Gastroesophageal sphincter (tissue), 3 donors: ENCODE results near the gene VEPH1.

ENCODE experiments used
- CTCF ChIP-seq, 4 experiments: fragments of 200-600 bp in 2 of 4; fragments of 450-650 bp in 2 of 4; sonication (generic) in 1 of 4; IDR thresholded peaks; one replicate each; pipeline ENCODE4 v1.5.1; 2017 to 2019; ENCODE audit warnings: antibody characterized with exemption in 4 of 4, mild to moderate bottlenecking in 2 of 4, moderate library complexity in 2 of 4
- EP300 ChIP-seq: sonication (generic); formaldehyde crosslinking; IDR thresholded peaks from one replicate; pipeline ENCODE4 v1.6.1; 2017; ENCODE audit warnings: antibody characterized with exemption, mild to moderate bottlenecking
- POLR2A ChIP-seq, 2 donors: fragments of 450-650 bp; IDR thresholded peaks; one replicate each; pipeline ENCODE4 v1.6.1; 2017; ENCODE audit warnings: antibody characterized with exemption in 2 of 2, mild to moderate bottlenecking in 2 of 2, moderate library complexity in 1 of 2

DNA sequence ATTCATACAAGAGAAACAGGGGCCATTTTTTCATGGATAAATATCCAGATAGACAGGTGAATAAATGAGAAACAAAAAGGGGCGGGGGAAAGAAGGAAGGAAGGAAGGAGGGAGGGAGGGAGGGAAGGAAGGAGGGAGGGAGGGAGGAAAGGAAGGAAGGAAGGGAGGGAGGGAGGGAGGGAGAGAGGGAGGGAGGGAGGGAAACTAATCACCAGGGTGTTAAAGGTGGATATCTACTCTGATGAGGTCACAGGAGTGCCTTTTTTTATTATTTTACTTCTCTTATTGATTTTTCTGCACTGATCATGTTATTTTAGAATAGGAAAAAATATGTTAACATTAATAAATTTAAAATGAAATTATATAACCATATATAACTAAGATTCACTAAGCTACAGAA lies 10.4 kb upstream of the VEPH1 start:
- TF ChIP-seq CTCF (IDR thresholded peaks at IDR 0.05) (no peak), EP300 (no peak), POLR2A (IDR thresholded peaks at IDR 0.05) (no peak)
